ENCODE measurements around the gene CEP70. TPM values are rescaled to one million over a fixed set of nuclear protein-coding genes. Genes with fewer than 3 reads are reported as not detected.

Gene CEP70
- total RNA-seq, 1 experiment from 2014 or later: 32.6 TPM

DNA sequence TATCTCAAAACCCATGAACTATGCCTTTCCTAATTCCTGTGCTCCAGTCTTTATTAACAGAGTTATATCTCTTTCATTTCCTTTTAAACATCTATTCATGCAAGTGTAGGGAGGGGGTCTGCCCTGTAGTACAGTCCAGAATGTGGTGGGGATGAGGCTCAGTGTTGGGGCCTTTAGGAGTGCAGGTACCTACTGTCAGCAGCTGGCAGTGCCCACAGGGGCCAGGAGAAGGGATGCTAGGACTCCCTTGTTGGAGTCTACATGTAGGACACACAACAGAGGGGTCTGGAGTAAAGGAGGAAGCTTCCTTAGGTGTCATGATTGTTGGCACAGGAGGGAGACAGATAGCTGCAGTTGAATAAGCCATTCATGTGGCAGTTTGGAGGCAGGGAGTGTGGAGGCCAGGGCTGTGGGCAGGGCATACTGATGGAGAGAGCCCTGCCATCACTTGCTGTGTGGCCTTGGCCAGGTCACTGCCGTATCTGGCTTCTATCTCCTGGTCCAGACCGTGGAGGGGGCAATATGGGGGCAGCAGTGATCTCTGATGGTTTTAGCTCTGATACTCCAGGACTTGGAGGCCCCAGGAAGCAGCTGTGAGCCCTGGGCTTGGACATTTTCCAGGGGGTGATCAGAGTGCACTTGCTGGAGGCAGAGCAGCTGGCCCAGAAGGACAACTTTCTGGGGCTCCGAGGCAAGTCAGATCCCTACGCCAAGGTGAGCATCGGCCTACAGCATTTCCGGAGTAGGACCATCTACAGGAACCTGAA, 130.2 kb downstream of the CEP70 start:
- Histone ChIP-seq H2BK120ac (ENCODE audit: low read depth, low read length, poor library complexity, severe bottlenecking) (no peak overlapping the region), H2BK15ac (ENCODE audit: low read depth, low read length) (no peak overlapping the region), H2AK5ac (ENCODE audit: insufficient read length, low read length) (no peak overlapping the region), H3K23ac (ENCODE audit: insufficient read length, low read depth, low read length) (no peak overlapping the region), H3K23me2 (ENCODE audit: insufficient read length, low read depth, low read length, poor library complexity, severe bottlenecking) (no peaks in the 10 kb centered on the region), H3K27ac (ENCODE audit: insufficient read length, low read depth, low read length) (no peak overlapping the region), H3K4me2 (ENCODE audit: insufficient read depth, insufficient read length, low read length) (no peak overlapping the region), H3K4me1 (ENCODE audit: insufficient read depth, low read length) (no peaks in the 10 kb centered on the region), H4K5ac (ENCODE audit: insufficient read length, low read depth, low read length) (no peak overlapping the region), H2AFZ (ENCODE audit: low read length) (no peak overlapping the region), H2BK12ac (ENCODE audit: insufficient read length, low read depth, low read length) (no peak overlapping the region), H4K20me1 (ENCODE audit: control insufficient read depth, insufficient read depth, insufficient read length) (no peaks in the 10 kb centered on the region), H3K14ac (ENCODE audit: insufficient read depth, low read length) (no peak overlapping the region), H3T11ph (ENCODE audit: low read length) (no peak overlapping the region), H3K79me2 (ENCODE audit: insufficient read depth, low read length) (no peaks in the 10 kb centered on the region), H3K9me3 (ENCODE audit: control insufficient read depth, low read depth, low read length) (no peaks in the 10 kb centered on the region), H3K18ac (ENCODE audit: insufficient read length, low read depth, low read length) (no peak overlapping the region), H4K91ac (ENCODE audit: insufficient read length, low read depth, low read length) (no peak overlapping the region), H3K27me3 (ENCODE audit: insufficient read depth, low read length) (no peaks in the 10 kb centered on the region), H2BK5ac (ENCODE audit: insufficient read length, low read length) (no peak overlapping the region), H4K8ac (replicated peaks; ENCODE audit: insufficient read length, low read depth, low read length) (no peak overlapping the region), H2BK20ac (ENCODE audit: low read depth, low read length, poor library complexity, severe bottlenecking) (no peak overlapping the region), H3K4ac (ENCODE audit: low read depth, low read length) (no peak overlapping the region), H3K79me1 (ENCODE audit: insufficient read depth, low read depth, low read length, poor library complexity, severe bottlenecking) (no peaks in the 10 kb centered on the region), H3K56ac (ENCODE audit: insufficient read length, low read depth, low read length) (no peak overlapping the region), H3K9ac (ENCODE audit: extremely low read depth, insufficient read length, low read length) (no peak overlapping the region)
- Mint-ChIP-seq H3K9me3 (no peaks in the 10 kb centered on the region; a peak in 1 of 5 replicates), H3K4me3 (no peak overlapping the region), H3K27ac (peak overlapping the region in 1 of 3 experiments; percentile 59; a peak in 1 of 7 replicates), H3K36me3 (ENCODE audit: insufficient read depth in 1 of 3, low read depth in 3 of 3) (peaks cover 0 to 4% (median 0%) of the 10 kb centered on the region in 3 experiments; a peak in 2 of 7 replicates), H3K27me3 (ENCODE audit: low read depth) (no peaks in the 10 kb centered on the region), H3K4me1 (peaks cover 5 to 6% of the 10 kb centered on the region in 2 experiments; a peak in 3 of 4 replicates)
- DNase-seq: no peak
- TF ChIP-seq, protein P1, sequence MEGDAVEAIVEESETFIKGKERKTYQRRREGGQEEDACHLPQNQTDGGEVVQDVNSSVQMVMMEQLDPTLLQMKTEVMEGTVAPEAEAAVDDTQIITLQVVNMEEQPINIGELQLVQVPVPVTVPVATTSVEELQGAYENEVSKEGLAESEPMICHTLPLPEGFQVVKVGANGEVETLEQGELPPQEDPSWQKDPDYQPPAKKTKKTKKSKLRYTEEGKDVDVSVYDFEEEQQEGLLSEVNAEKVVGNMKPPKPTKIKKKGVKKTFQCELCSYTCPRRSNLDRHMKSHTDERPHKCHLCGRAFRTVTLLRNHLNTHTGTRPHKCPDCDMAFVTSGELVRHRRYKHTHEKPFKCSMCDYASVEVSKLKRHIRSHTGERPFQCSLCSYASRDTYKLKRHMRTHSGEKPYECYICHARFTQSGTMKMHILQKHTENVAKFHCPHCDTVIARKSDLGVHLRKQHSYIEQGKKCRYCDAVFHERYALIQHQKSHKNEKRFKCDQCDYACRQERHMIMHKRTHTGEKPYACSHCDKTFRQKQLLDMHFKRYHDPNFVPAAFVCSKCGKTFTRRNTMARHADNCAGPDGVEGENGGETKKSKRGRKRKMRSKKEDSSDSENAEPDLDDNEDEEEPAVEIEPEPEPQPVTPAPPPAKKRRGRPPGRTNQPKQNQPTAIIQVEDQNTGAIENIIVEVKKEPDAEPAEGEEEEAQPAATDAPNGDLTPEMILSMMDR (conservative IDR thresholded peaks at IDR 0.05): no peak
- WGBS (ENCODE audit: extremely low coverage, insufficient read length, low lambda C conversion rate): no CpG with 5 or more reads among the region's 6 CpGs

Measured in H9 (cell line).